ENCODE results near the gene MKRN1. TPM values are rescaled to one million over a fixed set of nuclear protein-coding genes. Genes with fewer than 3 reads are reported as not detected.
"Not testable (repeated sequence)": the region's sequence is repeated elsewhere in the genome, so short reads cannot be mapped to it uniquely, and the experiment has no call there.

Gene MKRN1
- polyA plus RNA-seq, 3 donors, result 116 to 138 (median 116) TPM

DNA sequence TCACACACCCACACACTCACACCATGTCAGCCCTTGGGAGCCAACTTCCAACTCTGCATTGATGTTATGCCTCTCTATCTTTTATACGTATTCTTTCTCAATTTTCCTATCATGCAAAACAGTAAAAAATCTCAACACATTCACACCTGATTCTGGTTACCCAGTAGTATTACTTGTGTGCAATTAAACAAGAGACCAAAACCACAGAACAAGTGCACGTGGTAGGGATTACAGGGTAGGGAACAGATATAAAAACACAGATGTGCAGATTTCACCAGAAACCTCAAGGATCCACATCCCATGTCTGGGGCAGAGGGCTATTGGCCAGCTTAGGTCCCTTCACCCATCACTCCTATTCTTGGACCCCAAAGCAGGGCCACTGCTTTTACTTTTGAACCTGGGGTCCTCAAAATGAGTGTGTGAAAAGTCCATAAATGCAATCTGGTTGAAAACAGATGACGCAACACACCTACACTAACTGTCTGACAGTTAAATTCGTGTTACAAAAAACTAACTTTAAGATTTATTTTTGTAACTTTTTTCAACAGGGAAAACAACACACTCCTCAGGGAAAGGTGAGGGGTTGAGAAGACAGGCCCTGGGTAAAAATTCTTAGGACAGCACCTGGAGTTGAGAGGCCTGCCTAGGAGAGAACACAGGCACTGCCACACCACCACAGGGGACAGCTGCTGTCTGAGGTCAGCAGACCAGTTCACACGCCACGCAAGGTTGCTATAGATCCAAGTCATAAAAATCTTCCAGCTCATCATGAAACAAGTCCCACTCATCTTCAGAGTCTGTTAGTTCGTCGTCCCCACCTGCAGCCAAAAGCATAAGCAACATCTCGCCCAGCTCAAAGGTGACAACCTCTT lies 25.3 kb downstream of the MKRN1 start:
- not testable (repeated sequence) for DNase-seq (ENCODE audit: extremely low read depth in 1 of 11, low read depth in 9 of 11, low spot score in 4 of 11)

DNA sequence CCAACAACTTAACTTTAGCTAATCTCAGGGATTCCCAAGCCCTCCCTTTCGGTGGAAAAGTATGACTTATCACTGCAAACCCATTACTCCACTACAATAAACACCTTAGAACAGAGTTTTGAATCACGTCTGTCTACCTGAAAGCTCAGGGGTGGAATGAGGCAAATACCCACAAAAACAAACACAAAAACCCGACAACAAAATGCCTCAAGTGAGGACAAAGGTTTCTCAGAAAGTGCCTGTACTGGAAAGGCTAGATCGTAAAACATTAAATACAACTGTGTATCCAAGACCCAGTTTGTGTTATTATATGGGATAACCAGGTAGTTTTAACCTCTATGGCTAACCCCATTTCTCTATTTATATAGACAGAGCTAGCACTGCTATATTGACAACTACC lies 26.0 kb downstream of the MKRN1 start:
- DNase-seq (ENCODE audit: extremely low read depth in 1 of 11, low read depth in 9 of 11, low spot score in 4 of 11), result no peak

DNA sequence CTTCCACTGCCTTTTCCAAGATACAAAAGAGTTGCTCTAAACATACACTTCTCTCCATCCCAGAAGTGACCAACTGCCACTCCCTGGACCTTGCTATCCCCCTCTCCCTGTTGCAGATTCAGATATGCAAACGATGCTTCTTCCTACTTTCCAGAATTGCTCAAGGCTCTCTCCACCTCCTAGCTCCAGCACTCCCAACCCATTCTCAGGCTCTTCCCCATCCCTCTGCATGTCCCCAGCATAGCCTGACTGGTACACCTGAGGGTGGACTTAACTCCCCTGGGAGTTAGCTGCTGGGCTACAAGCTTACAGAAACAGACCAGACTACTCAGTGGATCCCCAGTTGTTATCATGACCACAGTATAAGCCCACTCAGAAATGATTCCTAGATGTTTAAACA lies 27.6 kb downstream of the MKRN1 start:
- no peak for DNase-seq (ENCODE audit: extremely low read depth in 1 of 11, low read depth in 9 of 11, low spot score in 4 of 11)

DNA sequence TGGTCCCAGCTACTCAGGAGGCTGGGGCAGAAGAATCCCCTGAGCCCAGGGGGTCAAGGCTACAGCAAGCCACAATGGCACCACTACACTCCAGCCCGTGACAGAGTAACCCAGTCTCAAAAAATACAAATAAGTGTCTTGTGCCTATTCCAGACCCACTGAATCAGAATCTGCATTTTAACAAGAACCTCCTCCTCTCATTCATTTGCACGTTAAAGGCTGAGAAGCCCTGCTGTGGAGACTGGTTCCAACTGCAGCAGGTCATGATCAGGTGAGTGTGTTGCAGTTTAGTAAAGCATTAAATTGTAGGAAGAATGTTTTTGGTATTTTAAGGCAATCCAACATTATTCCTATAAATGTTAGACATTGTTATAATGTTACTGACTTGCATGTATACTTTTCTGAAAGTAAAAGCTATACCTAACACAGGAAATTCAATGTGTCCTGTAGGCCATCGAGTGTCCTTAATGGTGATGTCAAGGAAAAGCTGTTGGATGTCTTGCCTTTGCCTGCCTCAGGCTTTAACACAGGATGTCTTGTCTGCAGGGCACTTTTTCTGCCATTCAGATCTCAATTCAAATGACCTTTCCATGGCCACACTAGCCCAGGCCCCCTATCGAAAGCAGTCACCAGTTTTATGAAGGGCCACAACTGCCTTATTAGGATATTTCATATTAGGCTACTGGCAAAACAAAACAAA lies 30.4 kb downstream of the MKRN1 start:
- no peak for DNase-seq (ENCODE audit: extremely low read depth in 1 of 11, low read depth in 9 of 11, low spot score in 4 of 11)

DNA sequence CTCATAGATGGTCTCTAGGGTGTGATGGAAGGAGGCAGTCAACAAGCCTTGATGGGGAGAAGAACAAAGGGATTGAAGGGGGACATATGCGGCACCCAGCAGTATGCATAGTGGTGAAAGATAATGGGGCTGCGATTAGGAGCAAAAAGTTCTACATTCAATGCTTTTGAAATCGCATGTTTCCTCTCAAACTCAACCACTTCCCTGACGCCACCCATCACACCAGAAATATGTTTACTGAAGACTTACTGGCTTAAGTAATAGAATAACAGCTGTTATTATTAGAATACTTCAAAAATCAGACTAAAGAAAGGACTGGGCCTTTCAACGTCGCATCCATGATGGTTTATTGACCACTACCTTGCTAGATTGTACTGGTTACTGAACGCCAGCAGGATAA lies 31.5 kb downstream of the MKRN1 start:
- DNase-seq (ENCODE audit: extremely low read depth in 1 of 11, low read depth in 9 of 11, low spot score in 4 of 11), result no peak

DNA sequence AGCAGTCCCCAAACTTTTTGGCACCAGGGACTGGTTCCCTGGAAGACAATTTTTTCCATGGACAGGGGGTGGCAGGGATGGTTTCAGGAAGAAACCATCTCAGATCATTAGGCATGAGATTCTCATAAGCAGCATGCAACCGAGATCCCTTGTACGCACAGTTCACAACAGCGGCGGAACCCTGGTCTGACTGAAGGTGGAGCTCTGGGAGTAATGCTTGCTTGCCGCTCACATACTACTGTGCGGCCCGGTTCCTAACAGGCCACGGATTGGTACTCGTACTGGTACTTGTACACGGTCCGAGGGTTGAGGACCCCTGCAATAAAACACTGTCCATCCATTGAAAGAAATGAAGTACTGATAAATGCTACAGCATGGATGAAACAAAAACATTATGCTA lies 32.8 kb downstream of the MKRN1 start:
- no peak for DNase-seq (ENCODE audit: extremely low read depth in 1 of 11, low read depth in 9 of 11, low spot score in 4 of 11)

DNA sequence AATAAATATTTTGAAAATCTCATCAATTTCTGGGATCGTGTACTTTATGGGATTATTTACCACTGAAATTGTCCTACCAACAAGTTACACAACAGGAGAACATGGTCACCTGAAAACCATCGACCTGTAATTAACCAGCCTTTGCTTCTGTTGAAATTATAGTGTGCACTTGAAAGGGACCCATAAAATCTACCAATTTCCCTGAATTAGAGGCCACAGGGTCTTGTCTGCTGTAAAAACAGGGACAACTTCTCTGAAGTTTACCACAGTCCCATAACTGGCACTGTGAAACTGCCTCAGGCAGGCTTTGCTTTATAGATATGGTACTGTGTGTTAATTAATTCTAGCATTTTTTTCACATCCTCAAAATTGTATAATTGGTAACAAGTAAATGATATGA lies 37.8 kb downstream of the MKRN1 start:
- no peak for DNase-seq (ENCODE audit: extremely low read depth in 1 of 11, low read depth in 9 of 11, low spot score in 4 of 11)

DNA sequence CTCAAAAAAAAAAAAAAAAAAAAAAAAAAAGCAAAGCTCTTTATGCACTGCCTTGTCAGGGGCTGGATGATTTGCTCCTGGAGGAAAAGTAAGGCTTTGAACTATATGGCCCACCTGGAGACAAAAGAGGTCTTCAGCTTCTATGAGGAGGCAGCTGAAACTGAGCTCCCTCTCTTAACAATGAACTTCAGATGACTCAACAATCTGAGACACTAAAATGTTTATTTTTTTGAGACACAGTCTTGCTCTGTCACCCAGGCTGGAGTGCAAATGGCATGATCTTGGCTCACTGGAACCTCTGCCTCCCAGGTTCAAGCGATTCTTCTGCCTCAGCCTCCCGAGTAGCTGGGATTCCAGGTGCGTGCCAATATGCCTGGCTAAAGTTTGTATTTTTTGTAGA lies 38.7 kb downstream of the MKRN1 start:
- DNase-seq (ENCODE audit: extremely low read depth in 1 of 11, low read depth in 9 of 11, low spot score in 4 of 11), result no peak

DNA sequence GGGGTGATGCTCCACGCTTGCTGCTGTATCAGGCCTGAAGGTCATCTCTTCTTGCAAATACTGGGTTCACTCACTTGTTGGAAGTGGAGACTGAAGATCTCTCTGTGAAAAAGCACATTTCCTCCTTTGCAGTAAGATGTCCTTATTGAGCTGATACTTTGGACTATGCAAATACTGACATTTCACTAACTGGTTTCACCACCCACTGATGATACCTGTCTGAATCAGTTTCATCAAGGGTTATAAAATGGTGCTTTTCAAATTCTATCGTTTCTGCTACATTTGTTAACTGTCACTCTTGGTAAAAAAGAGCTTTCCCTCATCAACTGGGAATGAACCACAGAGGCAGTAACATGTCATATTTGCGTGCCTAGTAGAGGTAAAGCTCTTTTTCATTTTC lies 39.9 kb downstream of the MKRN1 start:
- DNase-seq (ENCODE audit: extremely low read depth in 1 of 11, low read depth in 9 of 11, low spot score in 4 of 11), result no peak

DNA sequence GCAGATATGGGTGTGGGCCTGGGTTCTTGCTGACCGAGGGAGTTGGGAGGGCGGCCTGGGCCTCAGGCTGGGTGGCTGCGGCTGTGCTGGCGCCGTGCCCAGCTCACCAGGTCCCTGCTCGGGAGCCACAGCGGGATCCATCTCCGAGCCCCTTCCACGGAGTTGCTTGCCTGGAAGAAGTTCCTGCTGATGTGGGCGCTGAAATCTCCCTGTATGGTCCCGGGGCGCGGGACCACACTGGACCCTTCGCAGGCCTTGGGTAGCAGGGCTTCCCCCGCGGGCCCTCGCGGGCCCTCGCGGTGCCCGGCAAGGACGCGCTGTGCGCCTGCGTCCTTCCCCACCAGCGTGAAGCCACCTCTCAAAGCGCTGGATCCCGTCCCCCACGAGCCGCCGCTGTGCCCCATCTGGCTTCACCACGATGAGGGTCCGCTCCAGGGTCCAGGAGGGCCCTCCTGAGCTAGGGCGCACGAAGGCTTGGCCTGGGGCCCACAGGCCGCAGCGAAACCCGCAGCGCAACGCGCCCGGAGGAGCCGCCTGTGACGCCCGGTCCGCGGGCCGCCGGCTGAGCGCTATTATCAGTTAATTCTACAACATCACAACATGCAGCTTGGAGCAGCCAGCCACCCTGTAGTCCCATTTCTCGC lies 43.9 kb downstream of the MKRN1 start:
- no peak for DNase-seq (ENCODE audit: extremely low read depth in 1 of 11, low read depth in 9 of 11, low spot score in 4 of 11)

DNA sequence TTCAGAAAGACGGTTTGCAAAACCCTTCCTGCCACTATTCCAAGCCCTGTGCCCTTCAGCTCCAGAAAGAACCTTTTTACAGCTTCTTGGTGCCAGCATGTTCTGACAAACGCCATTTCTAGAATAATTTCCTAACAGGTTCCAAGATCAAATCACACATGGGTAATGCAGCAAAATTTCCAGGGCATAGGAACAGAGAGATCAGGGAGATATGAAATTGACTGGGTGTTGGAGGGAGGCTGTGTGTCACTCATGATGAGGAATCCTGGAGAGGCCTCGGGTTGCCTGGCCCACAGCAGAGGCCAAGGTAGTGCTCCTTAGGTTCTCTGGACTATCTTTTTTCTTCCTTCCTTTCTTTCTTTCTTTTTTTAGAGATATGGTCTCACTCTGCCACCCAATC lies 45.9 kb downstream of the MKRN1 start:
- DNase-seq (ENCODE audit: extremely low read depth in 1 of 11, low read depth in 9 of 11, low spot score in 4 of 11), result no peak

DNA sequence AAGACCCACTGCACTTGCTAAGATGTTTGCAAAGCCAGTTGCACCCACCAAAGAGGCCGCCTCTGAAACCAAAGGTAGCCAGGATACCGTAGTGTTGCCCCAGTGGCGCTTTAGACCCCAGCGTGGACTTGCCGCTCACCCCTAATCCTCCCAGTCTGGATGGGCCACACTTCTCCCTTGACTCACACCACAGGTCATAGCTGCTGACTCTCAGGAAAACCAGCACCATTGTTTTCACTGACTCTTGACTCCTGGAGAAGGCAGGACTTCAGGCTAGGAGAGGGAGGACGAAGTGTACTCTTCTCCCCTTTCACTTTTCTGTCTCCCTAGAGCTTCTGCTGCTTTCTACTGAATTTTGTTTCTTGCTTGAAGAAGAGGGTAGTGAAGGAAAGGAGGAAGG lies 53.2 kb downstream of the MKRN1 start:
- DNase-seq (ENCODE audit: extremely low read depth in 1 of 11, low read depth in 9 of 11, low spot score in 4 of 11), result no peak

DNA sequence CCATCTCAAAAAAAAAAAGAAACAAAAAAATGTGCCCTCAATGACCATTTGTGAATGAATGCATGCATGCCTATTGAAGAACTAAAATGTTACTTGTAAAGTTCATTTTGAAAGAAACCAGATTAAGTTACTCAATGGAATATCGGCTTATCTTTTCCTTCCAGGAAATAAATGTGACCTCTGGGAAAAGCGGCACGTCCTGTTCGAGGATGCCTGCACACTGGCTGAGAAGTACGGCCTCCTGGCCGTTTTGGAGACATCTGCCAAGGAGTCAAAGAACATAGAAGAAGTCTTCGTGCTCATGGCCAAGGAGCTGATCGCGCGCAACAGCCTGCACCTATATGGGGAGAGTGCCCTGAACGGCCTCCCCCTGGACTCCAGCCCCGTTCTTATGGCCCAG lies 53.6 kb downstream of the MKRN1 start:
- no peak for DNase-seq (ENCODE audit: extremely low read depth in 1 of 11, low read depth in 9 of 11, low spot score in 4 of 11)

DNA sequence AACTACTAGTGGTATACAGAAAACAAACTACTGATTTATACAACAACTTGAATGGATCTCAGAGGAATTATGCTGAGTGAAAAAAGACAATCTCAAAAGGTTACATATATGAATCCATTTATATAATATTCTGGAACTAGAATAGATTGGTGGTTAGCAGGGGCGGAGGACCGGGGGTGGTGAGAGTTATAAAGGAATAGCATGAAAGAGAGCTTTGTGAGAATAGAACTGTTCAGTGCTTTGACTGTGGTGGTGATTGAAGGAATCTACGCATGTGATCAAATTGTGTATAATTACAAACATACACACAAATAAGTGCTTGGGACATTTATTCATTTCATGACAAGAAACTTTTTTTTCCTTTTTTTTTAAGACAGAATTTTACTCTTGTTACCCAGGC lies 55.8 kb downstream of the MKRN1 start:
- no peak for DNase-seq (ENCODE audit: extremely low read depth in 1 of 11, low read depth in 9 of 11, low spot score in 4 of 11)

DNA sequence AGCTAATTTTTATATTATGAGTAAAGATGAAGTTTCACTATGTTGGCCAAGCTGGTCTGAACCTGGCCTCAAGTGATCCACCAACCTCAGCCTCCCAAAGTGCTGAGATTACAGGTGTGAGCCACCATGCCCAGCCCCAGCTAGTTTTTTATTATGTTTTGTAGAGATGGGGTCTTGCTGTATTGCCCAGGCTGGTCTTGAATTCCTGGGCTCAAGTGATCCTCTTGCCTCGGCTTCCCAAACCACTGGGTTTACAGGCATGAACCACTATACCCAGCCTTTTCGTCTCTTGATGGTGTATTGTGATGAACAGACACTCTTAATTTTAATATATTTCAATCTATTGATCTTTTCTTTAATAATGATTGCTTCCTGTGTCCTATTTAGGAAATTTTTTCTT lies 57.8 kb downstream of the MKRN1 start:
- DNase-seq (ENCODE audit: extremely low read depth in 1 of 11, low read depth in 9 of 11, low spot score in 4 of 11), result no peak

DNA sequence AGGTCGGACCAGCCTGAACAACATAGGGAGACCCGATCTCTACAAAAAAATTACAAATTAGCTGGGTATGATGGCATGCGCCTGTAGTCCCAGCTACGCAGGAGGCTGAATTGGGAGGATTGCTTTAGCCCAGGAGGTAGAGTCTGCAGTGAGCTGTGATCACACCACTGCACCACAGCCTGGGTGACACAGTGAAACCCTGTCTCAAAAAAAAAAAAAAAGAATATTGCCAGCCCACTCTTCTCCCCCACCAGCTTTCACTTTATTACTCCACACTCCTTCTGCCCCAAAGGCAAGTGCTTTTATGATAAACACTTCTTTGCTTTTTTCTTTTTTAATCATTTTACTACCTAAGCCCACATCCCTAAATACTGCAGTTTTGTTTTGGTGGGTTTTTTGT lies 60.7 kb downstream of the MKRN1 start:
- no peak for DNase-seq (ENCODE audit: extremely low read depth in 1 of 11, low read depth in 9 of 11, low spot score in 4 of 11)

DNA sequence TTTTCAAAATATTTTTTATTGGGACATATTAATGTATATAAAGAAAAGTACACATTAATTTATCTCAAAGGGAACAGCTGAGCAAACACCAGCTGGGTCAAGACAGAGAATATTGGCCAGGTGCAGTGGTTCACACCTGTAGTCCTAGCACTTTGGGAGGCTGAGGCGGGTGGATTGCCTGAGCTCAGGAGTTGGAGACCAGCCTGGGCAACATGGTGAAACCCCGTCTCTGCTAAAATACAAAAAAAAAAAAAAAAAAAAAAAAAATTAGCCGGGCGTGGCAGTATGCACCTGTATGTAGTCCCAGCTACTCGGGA lies 61.2 kb downstream of the MKRN1 start:
- not testable (repeated sequence) for DNase-seq (ENCODE audit: extremely low read depth in 1 of 11, low read depth in 9 of 11, low spot score in 4 of 11)

DNA sequence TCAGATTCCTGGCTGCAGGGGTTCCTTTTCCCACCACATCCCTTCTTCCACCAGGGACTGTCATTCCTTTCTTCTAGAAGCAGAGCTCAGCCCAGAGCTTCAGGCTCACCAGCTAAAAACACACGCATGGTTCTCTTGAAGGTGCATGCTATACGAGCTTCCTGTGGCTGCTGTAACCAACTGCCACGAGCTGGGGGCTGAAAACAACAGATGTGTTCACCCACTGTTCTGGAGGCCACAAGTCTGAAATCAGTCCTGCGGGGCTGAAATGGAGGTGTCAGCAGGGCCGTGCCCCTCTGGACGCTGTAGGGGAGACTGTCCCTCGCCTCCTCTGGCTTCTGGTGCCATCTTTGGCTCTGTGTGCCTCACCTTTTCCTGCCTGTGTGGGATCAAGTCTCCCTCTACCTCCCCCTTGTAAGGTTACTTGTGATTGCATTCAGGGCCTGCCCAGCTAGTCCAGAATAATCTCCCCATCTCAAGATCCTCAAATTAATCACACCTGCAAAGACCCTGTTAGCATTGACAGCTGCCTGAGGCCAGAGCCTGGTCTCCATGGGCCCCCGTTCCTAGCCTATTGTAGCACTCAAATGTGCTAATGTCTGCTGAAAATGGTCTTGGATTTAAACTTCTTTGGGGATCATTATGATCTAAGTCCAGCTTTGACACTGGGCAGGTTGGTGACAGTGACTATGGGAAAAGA lies 61.7 kb downstream of the MKRN1 start:
- no peak for DNase-seq (ENCODE audit: extremely low read depth in 1 of 11, low read depth in 9 of 11, low spot score in 4 of 11)

DNA sequence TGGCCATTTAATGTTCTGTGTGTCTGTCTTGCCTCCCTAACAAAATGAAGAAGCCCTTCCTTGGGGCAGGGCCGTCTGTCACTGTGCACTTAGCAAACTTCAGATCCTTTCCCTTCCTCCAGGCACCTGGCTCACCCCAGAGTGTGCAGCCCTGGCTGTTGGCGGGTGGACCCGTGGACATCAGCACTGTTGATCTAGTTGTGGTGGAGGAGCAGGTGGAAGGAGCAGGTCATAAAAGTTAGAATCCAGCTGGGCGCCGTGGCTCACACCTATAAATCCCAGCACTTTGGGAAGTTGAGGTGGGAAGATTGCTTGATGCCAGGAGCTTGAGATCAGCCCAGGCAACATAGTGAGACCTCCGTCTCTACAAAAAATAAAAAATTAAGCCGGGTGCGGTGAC lies 62.7 kb downstream of the MKRN1 start:
- no peak for DNase-seq (ENCODE audit: extremely low read depth in 1 of 11, low read depth in 9 of 11, low spot score in 4 of 11)

DNA sequence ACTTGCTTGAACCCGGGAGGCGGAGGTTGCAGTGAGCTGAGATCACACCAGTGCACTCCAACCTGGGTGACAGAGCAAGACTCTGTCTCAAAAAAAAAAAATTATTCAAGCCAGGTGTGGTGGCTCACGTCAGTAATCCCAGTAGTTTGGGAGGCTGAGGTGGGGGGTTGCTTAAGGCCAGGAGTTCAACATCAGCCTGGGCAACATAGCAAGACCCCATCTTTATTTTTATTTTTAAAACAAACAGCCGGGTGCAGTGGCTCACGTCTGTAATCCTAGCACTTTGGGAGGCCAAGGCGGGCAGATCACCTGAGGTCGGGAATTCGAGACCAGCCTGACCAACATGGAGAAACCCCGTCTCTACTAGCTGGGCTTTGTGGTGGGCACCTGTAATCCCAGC lies 63.5 kb downstream of the MKRN1 start:
- DNase-seq (ENCODE audit: extremely low read depth in 1 of 11, low read depth in 9 of 11, low spot score in 4 of 11), result not testable (repeated sequence)

All from renal cortex interstitium (tissue), 11 donors.